Thymus (tissue), 11 donors: ENCODE measurements around the gene HOXC5. TPM values are rescaled to one million over a fixed set of nuclear protein-coding genes. Genes with fewer than 3 reads are reported as not detected.
A peak's percentile ranks its signal among the peaks of the same experiment; 100 is the strongest.

Source experiments
- DNase-seq, 9 donors: peaks; one replicate each; pipeline ENCODE4 v3.0.0-alpha.2; 2013; ENCODE audit warnings: low spot score in 9 of 9, low read depth in 6 of 9, missing footprints in 1 of 9
- H3K27ac ChIP-seq, 2 donors: one replicate each; pipeline ENCODE4 v1.5.1; 2013; ENCODE audit warnings: control low read depth in 1 of 2, low read depth in 1 of 2, low read length in 1 of 2, mild to moderate bottlenecking in 1 of 2, moderate library complexity in 1 of 2
- H3K27me3 ChIP-seq, 2 donors: one replicate each; pipeline ENCODE4 v1.5.1; 2013; ENCODE audit warnings: low read length in 1 of 2; ENCODE audit not compliant: control insufficient read depth in 2 of 2, insufficient read depth in 1 of 2
- H3K36me3 ChIP-seq, 2 donors: one replicate each; pipeline ENCODE4 v1.5.1; 2013; ENCODE audit warnings: low read length in 1 of 2, mild to moderate bottlenecking in 1 of 2, moderate library complexity in 1 of 2; ENCODE audit not compliant: control insufficient read depth in 2 of 2, insufficient read depth in 2 of 2
- H3K4me1 ChIP-seq, 2 donors: one replicate each; pipeline ENCODE4 v1.5.1; 2013; ENCODE audit warnings: low read length in 2 of 2; ENCODE audit not compliant: control insufficient read depth in 2 of 2, insufficient read depth in 2 of 2
- H3K4me3 ChIP-seq, 2 donors: one replicate each; pipeline ENCODE4 v1.5.1; 2013; ENCODE audit warnings: low read length in 2 of 2, control low read depth in 1 of 2, mild to moderate bottlenecking in 1 of 2
- H3K9me3 ChIP-seq, 2 donors: one replicate each; pipeline ENCODE4 v1.5.1; 2013; ENCODE audit warnings: low read length in 1 of 2, mild to moderate bottlenecking in 1 of 2; ENCODE audit not compliant: control insufficient read depth in 2 of 2, insufficient read depth in 1 of 2
- WGBS: extraction: QIAGEN DNeasy Blood & Tissue Kit; methylation state at CpG from one replicate; pipeline ENCODE4 v1.1.7; 2013; 5-methylcytosine and 5-hydroxymethylcytosine counted together
- polyA plus RNA-seq: library from polyadenylated mRNA; stranded (reverse); fragments of 200-250 nt; gene quantifications from one replicate; pipeline ENCODE4 v1.2.3, GENCODE V29; 2013
- total RNA-seq: library from RNA; stranded (reverse); fragments of 120-200 nt; gene quantifications from one replicate; pipeline ENCODE4 v1.2.4, GENCODE V29; 2013
- donor health status: healthy.

The HOXC5 gene
- total and polyA plus RNA-seq, 2 donors, result 0.05 TPM; not detected in 1

DNA sequence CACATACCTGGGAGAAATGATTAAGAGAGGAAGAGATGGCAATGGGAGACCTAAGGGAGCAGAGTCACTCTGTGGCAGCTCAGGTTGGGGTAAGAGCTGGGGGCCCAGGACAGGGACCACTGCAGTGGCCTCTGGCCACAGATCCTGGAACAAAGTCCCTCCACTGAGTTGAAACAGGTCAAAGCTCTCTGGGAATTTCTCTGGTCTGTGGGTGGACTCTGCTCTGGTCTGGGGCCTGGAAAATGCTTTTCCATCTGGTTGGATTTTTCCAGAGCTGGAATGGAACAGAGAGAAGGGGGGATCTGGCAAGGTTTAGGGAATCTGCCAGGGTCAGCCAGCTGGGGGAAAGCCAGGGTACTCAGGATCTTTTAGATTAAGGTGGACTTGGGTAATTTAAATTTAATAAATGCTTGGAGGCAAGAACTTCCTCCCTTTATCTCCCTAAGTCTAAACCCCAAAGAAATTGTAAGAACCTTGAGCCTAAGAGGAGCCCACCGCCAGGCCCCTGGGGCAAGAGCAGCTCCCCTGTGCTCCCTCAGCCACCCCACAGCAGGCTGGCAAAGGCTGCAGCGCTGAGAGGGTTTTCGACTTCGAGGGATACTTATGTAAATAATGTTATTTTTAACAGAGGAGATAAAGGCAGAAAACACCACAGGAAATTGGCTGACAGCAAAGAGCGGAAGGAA is 44.2 kb upstream of the HOXC5 start:
- Histone ChIP-seq H3K36me3 (no peaks in the 10 kb centered on the region), H3K27me3 (peaks cover 94 to 100% of the 10 kb centered on the region in 2 donors), H3K4me1 (peaks cover 2 to 4% of the 10 kb centered on the region in 2 donors), H3K27ac (no peak overlapping the region), H3K4me3 (no peak overlapping the region), H3K9me3 (peaks cover 4 to 6% of the 10 kb centered on the region in 2 donors)
- WGBS, result 5% methylated on average over 5 of the region's 5 CpGs
- no peak for DNase-seq

DNA sequence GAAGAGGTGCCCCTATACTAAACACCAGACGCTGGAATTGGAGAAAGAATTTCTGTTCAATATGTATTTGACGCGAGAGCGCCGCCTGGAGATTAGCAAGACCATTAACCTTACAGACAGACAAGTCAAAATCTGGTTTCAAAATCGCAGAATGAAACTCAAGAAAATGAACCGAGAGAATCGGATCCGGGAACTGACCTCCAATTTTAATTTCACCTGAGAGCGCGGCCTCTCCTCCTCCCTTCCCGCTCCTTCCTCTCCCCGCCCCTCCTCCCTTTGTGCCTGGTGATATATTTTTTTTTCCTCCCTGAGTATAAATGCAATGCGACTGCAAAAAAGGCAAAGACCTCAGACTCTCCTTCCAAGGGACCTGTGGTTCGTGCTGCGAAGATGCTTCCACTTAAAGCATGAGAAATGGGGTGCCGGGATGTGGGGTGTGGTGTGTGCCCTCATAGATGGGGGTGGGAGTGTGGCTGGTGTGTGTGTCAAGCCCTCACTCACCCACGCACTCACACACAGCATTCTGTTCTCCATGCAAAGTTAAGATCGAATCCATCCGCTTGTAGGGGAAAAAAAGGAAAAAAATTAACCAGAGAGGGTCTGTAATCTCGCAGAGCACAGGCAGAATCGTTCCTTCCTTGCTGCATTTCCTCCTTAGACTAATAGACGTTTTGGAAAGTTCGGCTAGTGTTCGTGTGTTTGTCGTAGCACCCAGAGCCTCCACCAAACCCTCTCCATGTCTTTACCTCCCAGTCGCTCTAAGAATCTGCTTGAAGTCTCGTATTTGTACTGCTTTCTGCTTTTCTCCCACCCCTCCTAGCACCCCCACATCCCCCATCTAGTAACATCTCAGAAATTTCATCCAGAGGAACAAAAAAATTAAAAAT is 43.4 kb upstream of the HOXC5 start:
- Histone ChIP-seq H3K4me1 (peaks cover 2 to 4% of the 10 kb centered on the region in 2 donors), H3K36me3 (no peaks in the 10 kb centered on the region), H3K27ac (no peak overlapping the region), H3K9me3 (peaks cover 4 to 9% of the 10 kb centered on the region in 2 donors), H3K27me3 (peaks cover 90 to 100% of the 10 kb centered on the region in 2 donors), H3K4me3 (no peak overlapping the region)
- DNase-seq, result peak in 1 of 9 donors; percentile 46
- WGBS, result 5% methylated on average over 28 of the region's 28 CpGs

DNA sequence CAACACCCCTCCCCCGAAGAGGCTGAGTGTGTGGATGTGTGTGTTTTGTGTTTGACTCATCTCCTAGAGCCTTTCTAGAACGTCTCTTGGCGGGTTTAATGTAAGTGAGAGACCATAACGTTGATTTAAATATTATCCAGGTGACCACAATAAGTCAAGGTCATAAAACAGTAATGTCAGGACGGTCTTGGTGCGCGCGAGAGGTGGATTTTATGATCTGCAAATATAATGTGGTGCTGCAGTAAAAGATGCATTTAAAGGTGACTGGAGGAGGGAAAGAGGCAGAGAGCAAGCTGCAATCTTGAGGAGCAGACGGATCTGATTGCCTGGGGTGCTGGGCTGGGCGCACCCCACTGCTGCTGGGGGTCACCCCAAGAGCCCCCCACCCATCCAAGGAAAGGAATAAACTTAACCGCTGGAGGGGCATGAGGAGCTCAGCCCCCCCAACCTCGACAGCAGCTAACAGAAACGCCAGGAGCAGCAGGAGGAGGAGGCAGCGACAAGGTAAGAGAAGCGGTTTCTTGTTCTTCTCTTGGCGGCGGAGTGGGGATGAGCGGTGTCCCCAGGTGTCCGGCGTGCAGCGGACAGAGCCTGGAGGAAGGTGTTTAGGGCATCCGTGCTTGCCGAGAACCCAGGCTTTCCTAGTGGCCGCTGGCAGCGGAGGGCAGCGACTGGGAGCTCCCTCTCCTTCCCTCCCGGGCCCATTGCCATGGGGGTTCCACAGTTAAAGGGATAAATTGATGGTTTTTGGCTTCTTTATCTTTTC is 42.4 kb upstream of the HOXC5 start:
- peaks cover 3 to 14% of the 10 kb centered on the region in 2 donors for H3K9me3 ChIP-seq
- peaks cover 90 to 100% of the 10 kb centered on the region in 2 donors for H3K27me3 ChIP-seq
- H3K36me3 ChIP-seq, result no peaks in the 10 kb centered on the region
- no peak overlapping the region for H3K27ac ChIP-seq
- H3K4me1 ChIP-seq, result peaks cover 0 to 10% of the 10 kb centered on the region in 2 donors
- WGBS, result 11% methylated on average over 27 of the region's 27 CpGs
- DNase-seq, result no peak
- no peak overlapping the region for H3K4me3 ChIP-seq

DNA sequence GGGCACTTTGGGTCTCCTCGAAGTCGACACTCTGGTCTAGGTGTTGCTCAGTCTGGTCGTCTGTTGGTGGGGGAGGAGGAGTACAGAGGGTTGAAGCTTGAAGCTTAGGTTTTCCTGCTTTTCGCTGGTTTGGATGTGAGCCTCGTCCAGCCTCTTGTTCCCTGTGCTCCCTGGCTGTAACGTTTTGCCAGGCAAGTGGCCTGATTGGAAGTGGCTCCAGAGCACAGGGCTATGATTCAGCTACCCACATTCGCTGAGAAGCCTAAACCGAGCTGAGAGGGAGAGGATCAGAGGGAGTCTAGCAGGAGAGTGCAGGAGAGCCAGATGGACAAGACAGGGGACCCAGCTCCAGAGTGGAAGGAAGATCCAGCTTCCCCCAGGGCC is 41.8 kb upstream of the HOXC5 start:
- H3K27ac ChIP-seq, result no peak overlapping the region
- peaks cover 0 to 12% of the 10 kb centered on the region in 2 donors for H3K4me1 ChIP-seq
- H3K36me3 ChIP-seq, result no peaks in the 10 kb centered on the region
- DNase-seq, result no peak
- H3K4me3 ChIP-seq, result no peak overlapping the region
- H3K27me3 ChIP-seq, result peaks cover 89 to 100% of the 10 kb centered on the region in 2 donors
- peaks cover 1 to 14% of the 10 kb centered on the region in 2 donors for H3K9me3 ChIP-seq
- WGBS, result 3% methylated on average over 8 of the region's 8 CpGs

DNA sequence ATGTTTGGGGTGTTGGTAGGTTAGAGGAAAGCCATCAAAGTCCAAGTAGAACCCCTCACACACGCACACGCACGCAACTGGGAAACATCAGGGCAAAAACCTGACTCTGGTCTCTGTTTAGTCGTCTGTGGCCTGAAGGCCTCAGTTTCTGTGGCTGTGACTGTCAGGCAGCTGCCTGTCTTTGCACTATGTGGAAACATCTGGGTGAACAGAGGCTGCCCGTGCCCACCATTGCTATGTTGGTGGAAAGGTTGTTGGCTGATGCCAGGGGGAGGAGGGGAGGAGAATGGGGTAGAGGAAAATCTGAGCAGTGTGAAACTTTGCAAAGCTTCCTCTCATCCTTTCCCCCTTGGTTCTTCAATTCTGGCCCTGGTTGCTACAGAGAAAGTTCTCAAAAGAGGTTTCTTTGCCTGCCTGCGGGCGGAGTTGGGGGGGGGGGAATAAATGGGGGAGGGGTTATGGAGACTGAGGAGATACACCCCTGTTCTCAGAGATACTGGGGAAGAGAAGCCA is 40.4 kb upstream of the HOXC5 start:
- Histone ChIP-seq H3K9me3 (peaks cover 1 to 24% of the 10 kb centered on the region in 2 donors), H3K4me3 (no peak overlapping the region), H3K36me3 (no peaks in the 10 kb centered on the region), H3K27me3 (peaks cover 88 to 100% of the 10 kb centered on the region in 2 donors), H3K4me1 (peaks cover 0 to 16% of the 10 kb centered on the region in 2 donors), H3K27ac (no peak overlapping the region)
- no peak for DNase-seq
- 28% methylated on average over 7 of the region's 7 CpGs for WGBS

DNA sequence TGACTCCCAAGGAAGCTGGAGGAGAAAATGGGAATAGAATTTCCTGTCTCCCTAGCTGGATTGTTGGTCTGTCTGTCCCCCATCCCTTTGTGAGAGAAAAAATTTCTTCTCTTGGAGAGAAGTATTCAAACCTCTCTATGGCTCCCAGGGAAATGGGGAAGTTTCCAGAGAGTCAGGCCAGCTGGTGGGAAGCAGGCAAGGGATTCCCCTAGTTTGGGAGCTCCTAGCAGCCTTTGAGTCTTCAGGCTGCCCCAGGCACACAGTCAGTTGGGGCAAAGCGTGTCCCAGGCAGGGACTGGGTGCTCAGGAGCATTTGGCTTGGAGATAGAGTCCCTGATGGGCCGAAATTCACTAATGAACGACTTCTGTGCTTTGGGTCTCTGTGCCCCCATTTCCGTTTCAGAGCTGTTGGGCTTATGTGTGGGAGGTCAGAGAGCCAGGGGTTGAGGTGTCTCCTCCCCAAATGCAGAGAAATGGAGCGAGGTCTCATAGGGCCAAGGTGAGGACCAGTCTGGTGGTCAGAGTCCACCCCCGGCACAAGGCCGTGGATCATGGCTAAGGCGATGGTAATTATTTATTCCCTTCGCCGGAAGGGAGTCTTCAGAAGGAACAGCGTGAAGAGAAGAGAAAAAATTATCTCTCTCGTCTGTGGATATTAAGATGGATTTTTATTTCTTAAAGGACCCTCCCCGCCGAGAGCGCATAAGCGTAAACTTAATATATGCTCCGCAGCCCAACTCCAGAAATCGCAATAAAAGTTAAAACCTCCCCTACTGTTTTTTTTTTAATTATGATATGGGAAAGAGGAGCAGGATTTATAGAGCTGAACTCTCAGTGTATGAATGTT is 39.5 kb upstream of the HOXC5 start:
- Histone ChIP-seq H3K4me3 (no peak overlapping the region), H3K27me3 (peaks cover 87 to 100% of the 10 kb centered on the region in 2 donors), H3K4me1 (peaks cover 0 to 16% of the 10 kb centered on the region in 2 donors), H3K9me3 (peaks cover 1 to 24% of the 10 kb centered on the region in 2 donors), H3K36me3 (no peaks in the 10 kb centered on the region), H3K27ac (no peak overlapping the region)
- WGBS, result 32% methylated on average over 18 of the region's 18 CpGs
- DNase-seq, result no peak

DNA sequence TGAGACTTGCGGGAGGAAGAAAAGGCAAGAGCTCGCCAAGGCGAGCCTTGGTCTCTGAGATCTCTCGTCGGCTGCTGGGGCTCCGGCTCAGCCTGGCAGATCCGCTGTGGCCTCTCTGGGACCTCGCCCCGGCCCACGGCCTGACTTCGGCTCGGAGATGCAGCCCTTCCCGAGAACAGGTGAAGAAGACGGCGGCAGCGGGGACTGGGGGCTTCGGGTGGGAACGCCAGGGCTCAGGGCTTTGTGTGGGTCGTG is 38.9 kb upstream of the HOXC5 start:
- 7% methylated on average over 19 of the region's 19 CpGs for WGBS
- H3K4me1 ChIP-seq, result peaks cover 0 to 14% of the 10 kb centered on the region in 2 donors

DNA sequence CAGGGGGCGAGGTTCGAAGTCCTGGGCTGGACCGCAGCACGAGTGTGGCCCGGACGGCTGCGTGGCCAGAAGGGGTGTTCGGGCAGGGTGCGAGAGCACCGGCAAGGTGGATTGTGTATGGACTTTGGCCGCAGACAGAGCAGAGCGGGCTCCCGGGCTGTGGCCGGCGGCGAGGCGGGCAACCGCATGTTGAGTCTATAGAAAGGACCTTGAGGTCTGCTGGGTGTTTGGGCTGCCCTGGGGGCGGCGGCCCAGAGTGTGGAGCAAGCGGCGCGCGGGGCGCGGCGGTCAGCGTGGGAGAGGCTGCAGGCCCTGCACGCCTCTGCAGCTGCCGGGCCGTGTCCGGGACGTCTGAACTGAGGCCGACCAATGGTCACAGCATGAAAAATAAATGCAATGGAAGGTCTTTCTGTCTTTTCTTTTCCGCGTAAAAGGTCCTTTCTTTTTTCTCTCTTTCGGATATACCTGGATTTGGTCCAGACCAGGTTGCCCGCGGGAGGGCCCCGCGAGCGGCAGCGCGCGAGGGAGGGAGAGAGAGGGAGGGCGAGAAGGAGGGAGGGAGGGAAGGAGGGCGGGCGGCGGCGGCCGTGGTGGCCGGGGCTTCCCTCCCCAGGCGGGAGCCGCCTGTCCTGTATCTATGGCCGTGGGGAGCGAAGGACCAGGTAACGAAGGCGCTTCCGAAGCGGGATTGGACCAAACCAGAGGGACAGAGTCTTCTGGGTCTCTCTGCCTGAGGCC is 38.4 kb upstream of the HOXC5 start:
- no peak for DNase-seq

More for the DNA sequence above, 38.9 kb upstream of the HOXC5 start:
- H3K27ac ChIP-seq, result no peak overlapping the region
- no peak overlapping the region for H3K4me3 ChIP-seq
- peaks cover 1 to 24% of the 10 kb centered on the region in 2 donors for H3K9me3 ChIP-seq
- no peaks in the 10 kb centered on the region for H3K36me3 ChIP-seq
- peaks cover 86 to 100% of the 10 kb centered on the region in 2 donors for H3K27me3 ChIP-seq
- no peak for DNase-seq

More for the DNA sequence above, 38.4 kb upstream of the HOXC5 start:
- Histone ChIP-seq H3K4me1 (peaks cover 0 to 12% of the 10 kb centered on the region in 2 donors), H3K27me3 (peaks cover 82 to 100% of the 10 kb centered on the region in 2 donors), H3K4me3 (no peak overlapping the region), H3K36me3 (no peaks in the 10 kb centered on the region), H3K9me3 (peaks cover 0 to 24% of the 10 kb centered on the region in 2 donors), H3K27ac (no peak overlapping the region)
- whole genome bisulfite sequencing, result 7% methylated on average over 60 of the region's 60 CpGs
